NT2/D1 (cell line): ENCODE measurements around the gene GAGE12F.
"Not testable (repeated sequence)": the region's sequence is repeated elsewhere in the genome, so short reads cannot be mapped to it uniquely, and the experiment has no call there.

Experiments used
- SUZ12 ChIP-seq: IDR thresholded peaks from 2 replicates; pipeline ENCODE4 v1.6.1; 2011; ENCODE audit not compliant: insufficient read length, insufficient read depth; ENCODE audit errors: extremely low read depth
- ZNF274 ChIP-seq: IDR thresholded peaks from 2 replicates; pipeline ENCODE4 v1.6.1; 2011; ENCODE audit warnings: mild to moderate bottlenecking, low read depth, low read length

DNA sequence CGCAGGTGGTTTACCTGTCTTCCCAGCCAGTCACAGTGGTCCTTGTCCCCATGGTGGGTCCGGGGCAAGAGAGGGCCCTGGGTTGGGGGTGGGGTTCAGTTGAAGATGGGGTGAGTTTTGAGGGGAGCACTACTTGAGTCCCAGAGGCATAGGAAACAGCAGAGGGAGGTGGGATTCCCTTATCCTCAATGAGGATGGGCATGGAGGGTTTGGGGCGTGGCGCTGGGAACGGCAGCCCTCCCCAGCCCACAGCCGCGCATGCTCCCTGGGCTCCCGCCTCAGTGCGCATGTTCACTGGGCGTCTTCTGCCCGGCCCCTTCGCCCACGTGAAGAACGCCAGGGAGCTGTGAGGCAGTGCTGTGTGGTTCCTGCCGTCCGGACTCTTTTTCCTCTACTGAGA is 9.5 kb downstream of the GAGE12F start, which contains the start of gene GAGE12G:
- TF ChIP-seq SUZ12, ZNF274: not testable (repeated sequence)
